Endothelial cell (in vitro differentiated cells): ENCODE results near the gene PLAA. TPM values are rescaled to one million over a fixed set of nuclear protein-coding genes. Genes with fewer than 3 reads are reported as not detected.

Source experiments
- DNase-seq: peaks from one replicate; pipeline ENCODE4 v3.0.0; 2021; ENCODE audit warnings: low spot score
- H3K27ac Mint-ChIP-seq: one replicate; pipeline ENCODE4 v1.8.0; 2021; ENCODE audit warnings: mixed read lengths, inconsistent platforms; ENCODE audit not compliant: unreplicated experiment
- H3K27me3 Mint-ChIP-seq: one replicate; pipeline ENCODE4 v1.8.0; 2021; ENCODE audit warnings: mild to moderate bottlenecking, moderate library complexity, mixed read lengths, inconsistent platforms; ENCODE audit not compliant: unreplicated experiment
- H3K36me3 Mint-ChIP-seq: one replicate; pipeline ENCODE4 v1.8.0; 2021; ENCODE audit warnings: mild to moderate bottlenecking, low read depth, mixed read lengths, inconsistent platforms; ENCODE audit not compliant: unreplicated experiment
- H3K4me1 Mint-ChIP-seq: one replicate; pipeline ENCODE4 v1.8.0; 2021; ENCODE audit warnings: mild to moderate bottlenecking, mixed read lengths, inconsistent platforms; ENCODE audit not compliant: unreplicated experiment
- H3K4me3 Mint-ChIP-seq: one replicate; pipeline ENCODE4 v1.8.0; 2021; ENCODE audit warnings: mild to moderate bottlenecking, mixed read lengths, inconsistent platforms; ENCODE audit not compliant: unreplicated experiment
- H3K9me3 Mint-ChIP-seq: one replicate; pipeline ENCODE4 v1.8.0; 2021; ENCODE audit warnings: mixed read lengths, inconsistent platforms; ENCODE audit not compliant: unreplicated experiment
- CTCF ChIP-seq: fragments of 200-600 bp; sonication (generic); IDR thresholded peaks from one replicate; pipeline ENCODE4 v1.5.0; 2021; ENCODE audit warnings: antibody characterized with exemption; ENCODE audit not compliant: unreplicated experiment
- total RNA-seq: library from RNA; stranded (reverse); fragmentation: NEBNext Ultra II Directional; extraction: Animal tissue kit (Norgen Biotek cat#: 25700); gene quantifications from one replicate; pipeline ENCODE4 v1.2.1, GENCODE V29; 2021; ENCODE audit not compliant: unreplicated experiment

The PLAA gene
- total RNA-seq, 1 donor from 2014 or later = 46.2 TPM

- H3K4me1 Mint-ChIP-seq = no peaks in the 10 kb centered on the region
- peaks cover 12% of the 10 kb centered on the region for H3K36me3 Mint-ChIP-seq
- H3K27ac Mint-ChIP-seq = no peak overlapping the region
- no peaks in the 10 kb centered on the region for H3K27me3 Mint-ChIP-seq
- TF ChIP-seq CTCF = no peak
- H3K4me3 Mint-ChIP-seq = no peak overlapping the region
- DNase-seq = no peak
- H3K9me3 Mint-ChIP-seq = no peaks in the 10 kb centered on the region
Observed at GRCh38 chr9:26904671-26905070, 42.4 kb downstream of the PLAA start.

- Mint-ChIP-seq H3K9me3 (no peaks in the 10 kb centered on the region), H3K36me3 (peaks cover 12% of the 10 kb centered on the region), H3K27me3 (no peaks in the 10 kb centered on the region), H3K4me3 (no peak overlapping the region), H3K4me1 (no peaks in the 10 kb centered on the region), H3K27ac (peak overlapping the region; percentile 4)
- no peak for DNase-seq
- no peak for TF ChIP-seq CTCF
Observed at GRCh38 chr9:26904070-26904469, 43.0 kb downstream of the PLAA start.

GRCh38 chr9:26893030-26893676, 53.9 kb downstream of the PLAA start:
- peak overlapping the region; percentile 99 for H3K4me3 Mint-ChIP-seq
- H3K27ac Mint-ChIP-seq = peak overlapping the region; percentile 88
- no peak for TF ChIP-seq CTCF
- peaks cover 10% of the 10 kb centered on the region for H3K27me3 Mint-ChIP-seq
- peaks cover 9% of the 10 kb centered on the region for H3K36me3 Mint-ChIP-seq
- peaks cover 9% of the 10 kb centered on the region for H3K4me1 Mint-ChIP-seq
- H3K9me3 Mint-ChIP-seq = no peaks in the 10 kb centered on the region
- DNase-seq = no peak

- Mint-ChIP-seq H3K27me3 (peaks cover 9% of the 10 kb centered on the region), H3K4me3 (peak within 1 kb of the TSS; percentile 99), H3K9me3 (no peaks in the 10 kb centered on the region), H3K27ac (peak within 1 kb of the TSS; percentile 88), H3K36me3 (peaks cover 9% of the 10 kb centered on the region), H3K4me1 (peaks cover 9% of the 10 kb centered on the region)
- peak; percentile 88 for DNase-seq
- no peak for TF ChIP-seq CTCF
Observed at GRCh38 chr9:26892251-26893029, 54.6 kb downstream of the PLAA start, which contains the start of gene CAAP1. TSS of gene CAAP1 (minus strand) at chr9:26892802. CDS start at chr9:26892715, 87 bp downstream.

GRCh38 chr9:26891726-26892125, 55.3 kb downstream of the PLAA start:
- Mint-ChIP-seq H3K4me1 (peaks cover 9% of the 10 kb centered on the region), H3K27ac (peak overlapping the region; percentile 88), H3K27me3 (peaks cover 8% of the 10 kb centered on the region), H3K36me3 (peaks cover 9% of the 10 kb centered on the region), H3K9me3 (no peaks in the 10 kb centered on the region), H3K4me3 (peak overlapping the region; percentile 99)
- no peak for DNase-seq
- TF ChIP-seq CTCF = no peak
